Esophagus (tissue), 2 donors: ENCODE measurements around the gene TRMT2A. TPM values are rescaled to one million over a fixed set of nuclear protein-coding genes. Genes with fewer than 3 reads are reported as not detected.

Experiments used
- H3K27ac ChIP-seq, 2 donors: one replicate each; pipeline ENCODE4 v1.5.1; 2013; ENCODE audit warnings: low read depth in 2 of 2, mild to moderate bottlenecking in 2 of 2, inconsistent platforms in 1 of 2, low read length in 1 of 2, moderate library complexity in 1 of 2
- H3K27me3 ChIP-seq, 2 donors: one replicate each; pipeline ENCODE4 v1.6.1; 2013; ENCODE audit warnings: low read length in 2 of 2, control low read depth in 1 of 2, mild to moderate bottlenecking in 1 of 2; ENCODE audit not compliant: insufficient read depth in 2 of 2, control insufficient read depth in 1 of 2
- H3K36me3 ChIP-seq, 2 donors: one replicate each; pipeline ENCODE4 v1.6.1; 2013; ENCODE audit warnings: low read length in 1 of 2; ENCODE audit not compliant: control insufficient read depth in 2 of 2, insufficient read depth in 2 of 2
- H3K4me1 ChIP-seq, 2 donors: one replicate each; pipeline ENCODE4 v1.6.1; 2013; ENCODE audit warnings: low read length in 1 of 2; ENCODE audit not compliant: control insufficient read depth in 2 of 2, insufficient read depth in 2 of 2
- H3K4me3 ChIP-seq, 2 donors: one replicate each; pipeline ENCODE4 v1.5.1; 2013; ENCODE audit warnings: low read length in 2 of 2, mild to moderate bottlenecking in 2 of 2, low read depth in 1 of 2, moderate library complexity in 1 of 2
- H3K9me3 ChIP-seq, 2 donors: one replicate each; pipeline ENCODE4 v1.6.1; 2013; ENCODE audit warnings: mild to moderate bottlenecking in 2 of 2, low read depth in 1 of 2, low read length in 1 of 2, moderate library complexity in 1 of 2; ENCODE audit not compliant: control insufficient read depth in 2 of 2, insufficient read depth in 1 of 2
- WGBS, 2 donors: extraction: QIAGEN DNeasy Blood & Tissue Kit; methylation state at CpG; one replicate each; pipeline ENCODE4 v1.1.7; 2013; 5-methylcytosine and 5-hydroxymethylcytosine counted together
- polyA plus RNA-seq, 2 donors: library from polyadenylated mRNA; stranded (reverse); fragments of 200-250 nt; gene quantifications; one replicate each; pipeline ENCODE4 v1.2.3, GENCODE V29; 2013
- donor health status: healthy with polysubstance abuse.
- donor health status: Bipolar disorder and iron deficiency.

TRMT2A gene
- polyA plus RNA-seq, 2 donors = 41.1 to 77.1 TPM

DNA sequence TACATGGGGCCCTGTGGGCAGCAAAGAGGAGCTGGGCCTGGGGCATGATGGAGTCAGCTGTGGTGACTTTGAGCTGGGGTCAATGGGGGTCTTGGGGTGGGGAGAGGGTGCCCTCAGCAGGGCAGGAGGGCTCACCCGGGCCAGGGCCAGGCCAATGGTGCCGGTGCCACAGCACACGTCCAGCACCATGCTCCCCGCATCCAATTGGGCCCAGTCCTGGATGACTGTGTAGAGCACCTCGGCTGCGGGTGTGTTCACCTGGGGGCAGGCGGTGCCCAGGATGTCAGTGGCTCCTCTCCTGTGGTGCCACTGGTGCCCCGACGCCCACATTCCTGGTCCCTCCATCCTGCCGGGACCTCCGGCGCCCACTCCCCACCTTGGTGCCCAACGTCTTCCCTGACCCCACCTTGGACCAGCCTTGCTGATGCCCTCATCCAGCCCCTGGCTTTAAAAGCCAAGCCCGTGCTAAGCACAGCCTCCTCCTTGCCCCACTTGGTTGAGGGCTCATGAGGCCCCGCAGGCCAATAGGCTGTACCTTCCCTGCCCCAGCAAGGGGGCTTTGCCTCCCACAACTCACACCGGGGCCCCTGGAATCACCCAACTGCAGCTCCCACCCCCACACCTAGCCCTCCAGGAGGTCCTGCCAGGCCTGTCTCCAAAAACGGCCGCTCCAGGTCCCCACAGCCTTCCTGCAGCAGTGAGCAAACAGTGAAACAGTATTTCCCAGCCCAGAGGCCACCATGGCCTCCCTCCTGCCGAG lies 3.3 kb downstream of the TRMT2A start:
- peaks cover 17 to 50% of the 10 kb centered on the region in 2 donors for H3K36me3 ChIP-seq
- no peak overlapping the region for H3K27ac ChIP-seq
- H3K4me1 ChIP-seq = peaks cover 6 to 8% of the 10 kb centered on the region in 2 donors
- no peaks in the 10 kb centered on the region for H3K27me3 ChIP-seq
- H3K9me3 ChIP-seq = no peaks in the 10 kb centered on the region
- 81 to 85% methylated on average over 16 to 19 of the region's 19 CpGs for WGBS, 2 donors
- H3K4me3 ChIP-seq = no peak overlapping the region

DNA sequence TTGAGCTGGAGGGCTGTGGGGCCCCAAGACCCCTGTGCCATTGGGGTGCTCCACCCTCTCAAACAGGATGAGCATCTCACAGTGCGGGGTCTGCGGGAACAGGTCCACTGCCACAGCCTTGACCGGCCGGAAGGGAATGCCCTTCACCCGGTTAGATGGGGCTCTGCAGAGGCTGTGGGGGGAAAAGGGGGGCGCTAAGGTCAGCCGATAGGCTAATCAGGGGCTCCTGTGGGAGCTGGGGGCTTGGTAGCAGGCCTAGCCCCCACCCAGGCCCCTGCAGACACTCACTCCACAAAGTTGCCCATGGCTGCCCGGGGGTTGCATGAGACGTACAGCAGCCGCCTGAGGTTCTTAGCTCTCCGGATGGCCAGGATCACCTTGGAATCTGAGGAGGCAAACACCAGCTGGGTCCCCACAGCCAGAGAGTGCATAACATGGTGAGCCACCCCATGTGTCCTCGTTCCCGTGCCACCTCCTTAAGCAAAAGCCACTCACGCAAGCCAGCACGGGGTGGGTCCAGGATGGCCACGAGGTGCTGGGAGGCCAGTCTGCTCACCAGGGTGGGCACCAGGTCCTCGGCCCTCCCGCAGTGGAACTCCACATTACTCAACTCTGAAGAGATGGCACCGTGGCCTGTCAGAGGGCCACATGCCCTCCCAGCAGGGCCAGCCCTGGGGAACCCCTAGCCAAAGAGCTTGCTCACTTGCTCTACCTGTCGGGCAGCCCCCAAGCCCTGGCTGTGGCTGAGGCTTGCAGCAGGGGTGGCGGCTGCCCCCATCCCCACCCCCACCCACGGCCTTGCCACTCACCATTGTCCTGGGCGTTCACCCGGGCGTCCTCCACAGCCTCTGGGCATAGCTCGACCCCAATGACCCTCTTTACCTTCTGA lies 4.2 kb downstream of the TRMT2A start:
- WGBS, 2 donors = 77 to 78% methylated on average over 26 of the region's 26 CpGs
- H3K27me3 ChIP-seq = no peaks in the 10 kb centered on the region
- no peak overlapping the region for H3K27ac ChIP-seq
- H3K4me1 ChIP-seq = peaks cover 6 to 8% of the 10 kb centered on the region in 2 donors
- H3K4me3 ChIP-seq = no peak overlapping the region
- peaks cover 24 to 58% of the 10 kb centered on the region in 2 donors for H3K36me3 ChIP-seq
- no peaks in the 10 kb centered on the region for H3K9me3 ChIP-seq

DNA sequence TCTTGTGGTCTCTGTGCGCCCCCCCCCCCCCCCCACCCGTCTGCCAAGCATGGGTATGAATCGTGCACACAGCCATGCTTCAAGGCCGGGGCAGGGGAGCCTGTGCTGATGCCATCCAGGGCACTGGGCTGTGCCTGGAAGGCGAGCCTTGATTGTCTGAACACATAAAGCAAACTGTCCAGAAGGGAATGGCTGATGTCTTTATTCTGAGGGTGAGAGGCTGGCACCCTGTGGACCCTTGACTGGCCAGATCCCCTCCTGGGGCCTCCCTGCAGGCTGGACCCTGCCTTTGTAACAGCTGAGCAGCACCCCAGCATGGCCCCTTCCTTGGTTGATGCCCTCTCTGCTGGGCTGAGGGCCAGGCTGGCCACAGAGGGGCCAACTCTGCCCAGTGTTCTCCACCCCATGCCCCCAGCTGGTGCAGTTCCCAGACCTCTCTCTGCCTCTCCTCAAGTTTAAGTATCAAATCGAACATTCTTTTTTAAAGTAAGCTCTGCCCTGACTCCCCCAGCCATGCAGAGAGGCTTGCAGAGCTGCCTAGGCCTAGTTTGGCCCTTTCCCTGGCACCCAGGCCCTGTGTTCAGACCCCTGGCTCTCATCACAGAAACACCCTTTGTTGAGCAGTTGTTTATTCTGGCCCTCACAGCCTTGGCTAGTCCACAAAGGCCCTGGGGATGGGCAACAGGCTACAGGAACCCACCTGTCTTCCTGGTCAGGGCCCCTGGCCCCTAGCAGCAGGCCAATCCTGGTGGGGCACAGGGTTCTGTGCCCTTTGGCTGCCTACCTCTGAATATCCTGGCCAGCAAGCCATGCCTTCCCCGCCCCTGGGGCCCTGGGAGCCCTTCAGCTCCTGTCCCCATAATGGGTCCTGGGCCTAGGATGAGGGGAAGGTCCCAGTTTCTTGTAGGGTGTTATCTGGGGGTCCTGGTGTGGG lies 5.1 kb downstream of the TRMT2A start:
- H3K9me3 ChIP-seq = no peaks in the 10 kb centered on the region
- no peaks in the 10 kb centered on the region for H3K27me3 ChIP-seq
- no peak overlapping the region for H3K27ac ChIP-seq
- 72 to 84% methylated on average over 7 of the region's 7 CpGs for WGBS, 2 donors
- peaks cover 31 to 67% of the 10 kb centered on the region in 2 donors for H3K36me3 ChIP-seq
- peaks cover 6 to 8% of the 10 kb centered on the region in 2 donors for H3K4me1 ChIP-seq
- H3K4me3 ChIP-seq = no peak overlapping the region

DNA sequence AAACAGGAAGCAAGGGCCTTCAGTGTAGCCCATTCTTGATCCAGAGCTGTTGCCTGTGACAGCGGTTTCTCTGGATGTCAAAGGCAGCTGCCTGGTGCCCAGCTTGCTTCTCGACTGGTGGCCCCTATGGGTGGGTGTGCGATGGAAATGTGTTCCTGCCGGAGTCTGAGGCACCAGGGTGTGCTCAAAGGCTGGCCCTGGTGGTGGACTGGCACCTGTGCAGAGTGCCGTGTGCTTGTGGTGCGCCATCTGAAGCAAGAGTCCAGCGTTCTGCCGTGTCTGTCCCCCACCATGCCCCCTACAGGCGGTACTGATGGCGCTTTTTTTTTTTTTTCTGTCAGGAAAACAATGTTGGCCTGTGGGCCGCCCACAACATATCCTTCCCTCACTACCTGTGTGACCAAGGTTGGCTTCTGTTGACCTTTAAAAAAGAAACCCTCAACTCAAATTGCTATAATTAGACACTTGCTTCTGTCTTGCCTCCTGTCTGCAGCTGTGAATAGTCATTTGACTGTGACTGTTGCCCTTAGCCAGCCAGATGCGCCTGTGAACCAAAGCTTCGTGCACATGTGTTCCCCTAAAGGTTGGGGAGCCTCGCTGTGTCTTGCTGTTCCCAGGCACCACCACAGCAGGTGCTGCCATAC lies 5.9 kb downstream of the TRMT2A start:
- 55 to 60% methylated on average over 13 to 14 of the region's 14 CpGs for WGBS, 2 donors
- H3K4me1 ChIP-seq = peaks cover 3 to 4% of the 10 kb centered on the region in 2 donors
- no peak overlapping the region for H3K27ac ChIP-seq
- H3K4me3 ChIP-seq = no peak overlapping the region
- peaks cover 36 to 73% of the 10 kb centered on the region in 2 donors for H3K36me3 ChIP-seq
- no peaks in the 10 kb centered on the region for H3K27me3 ChIP-seq
- H3K9me3 ChIP-seq = no peaks in the 10 kb centered on the region

DNA sequence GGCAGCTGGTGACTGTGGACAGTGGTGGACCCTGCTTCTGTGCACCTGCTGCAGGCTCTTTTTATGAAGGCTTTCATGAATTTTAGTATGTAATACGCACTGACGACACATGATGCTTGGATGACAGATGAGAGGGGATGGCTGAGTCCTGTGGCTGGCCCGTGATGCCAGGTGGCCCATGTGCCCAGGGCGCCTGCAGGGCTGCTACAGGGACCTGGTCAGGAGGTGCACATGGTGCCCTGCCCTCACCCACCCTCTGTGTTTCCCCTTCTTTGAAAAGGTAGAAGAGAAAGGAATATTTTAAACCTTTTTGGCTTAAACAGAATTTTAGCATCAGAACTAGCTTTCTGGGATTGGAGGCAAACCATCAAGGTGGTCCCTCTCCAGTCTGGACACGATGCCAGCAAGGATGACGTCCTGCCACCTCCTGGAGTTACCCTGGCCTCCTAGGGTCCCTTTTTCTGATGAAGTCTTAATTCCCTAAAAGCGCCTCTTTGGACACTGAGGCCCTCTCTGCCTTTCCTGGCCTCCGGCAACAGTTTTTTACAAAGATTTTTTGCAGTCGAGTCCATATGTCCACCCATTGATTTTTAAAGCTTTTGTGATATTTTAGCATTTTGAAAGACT lies 6.6 kb downstream of the TRMT2A start:
- Histone ChIP-seq H3K9me3 (no peaks in the 10 kb centered on the region), H3K4me3 (no peak overlapping the region), H3K27me3 (no peaks in the 10 kb centered on the region), H3K27ac (no peak overlapping the region), H3K4me1 (no peaks in the 10 kb centered on the region), H3K36me3 (peaks cover 36 to 80% of the 10 kb centered on the region in 2 donors)
- 85 to 89% methylated on average over 9 of the region's 9 CpGs for WGBS, 2 donors

DNA sequence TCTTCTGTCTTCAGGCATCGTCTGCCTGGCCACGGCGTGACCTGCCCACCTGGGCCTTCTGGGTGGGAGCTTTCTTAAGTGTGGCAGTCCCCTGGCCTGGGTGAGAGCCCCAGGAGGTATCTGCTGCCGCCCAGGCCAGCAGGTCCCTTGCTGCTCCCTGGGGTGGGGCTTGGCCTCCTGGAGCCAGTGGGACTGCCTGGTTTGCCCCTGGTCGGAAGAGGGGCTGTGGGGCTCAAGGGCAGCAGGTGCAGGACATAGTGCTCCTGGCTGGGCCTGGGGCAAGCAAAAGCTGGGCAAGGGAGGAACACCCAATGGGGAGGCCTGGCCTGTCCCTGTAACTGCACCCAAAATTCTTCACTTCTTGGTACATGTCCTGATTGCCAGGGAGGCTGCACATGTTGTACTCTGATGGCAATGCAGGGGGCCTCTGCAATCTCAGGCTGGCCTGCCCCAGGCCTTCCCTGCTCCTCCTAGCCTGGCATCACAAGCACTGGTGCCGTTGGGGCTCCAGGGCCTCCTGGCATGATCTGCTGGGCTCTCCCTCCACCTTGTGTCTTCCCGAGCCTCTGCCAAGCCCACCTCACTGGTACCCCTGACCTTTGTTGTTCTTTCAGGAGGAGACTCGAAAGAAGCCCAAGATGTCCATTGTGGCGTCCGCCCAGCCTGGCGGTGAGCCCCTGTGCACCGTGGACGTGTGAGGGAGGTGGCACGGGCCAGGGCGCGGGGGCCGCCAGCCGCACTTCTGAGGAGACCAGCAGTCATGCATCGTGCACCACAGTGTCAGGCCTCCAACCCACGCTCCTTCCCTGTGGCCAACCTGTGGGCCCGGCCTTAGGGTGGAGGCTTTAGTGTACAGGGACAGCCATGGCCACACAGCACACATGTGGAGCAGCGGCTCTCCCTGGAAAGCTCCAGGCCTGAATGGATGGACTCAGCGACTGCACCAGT lies 7.3 kb downstream of the TRMT2A start:
- H3K36me3 ChIP-seq = peaks cover 34 to 81% of the 10 kb centered on the region in 2 donors

DNA sequence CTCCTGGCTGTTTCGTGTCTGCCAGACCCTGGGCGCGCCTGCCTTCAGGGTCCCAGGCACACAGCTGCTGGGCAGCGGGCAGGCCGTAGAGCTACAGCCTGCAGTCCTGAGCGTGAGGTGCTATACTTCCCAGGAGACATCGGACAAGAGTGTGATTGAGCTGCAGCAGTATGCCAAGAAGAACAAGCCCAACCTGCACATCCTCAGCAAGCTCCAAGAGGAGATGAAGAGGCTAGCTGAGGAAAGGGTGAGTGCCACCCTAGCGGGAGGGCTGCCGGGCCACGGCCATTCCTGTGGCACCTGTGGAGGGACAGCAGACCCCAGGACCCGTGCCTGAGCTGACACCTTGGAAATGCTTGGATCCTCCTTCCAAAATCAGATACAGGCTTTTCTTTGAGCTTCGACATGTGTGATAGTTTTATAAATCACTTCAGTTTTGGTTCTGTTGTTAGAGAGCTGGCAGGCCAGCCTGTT lies 8.2 kb downstream of the TRMT2A start:
- Histone ChIP-seq H3K36me3 (peaks cover 28 to 79% of the 10 kb centered on the region in 2 donors), H3K9me3 (no peaks in the 10 kb centered on the region), H3K4me1 (no peaks in the 10 kb centered on the region), H3K4me3 (no peak overlapping the region), H3K27ac (no peak overlapping the region), H3K27me3 (no peaks in the 10 kb centered on the region)
- WGBS, 2 donors = 85 to 86% methylated on average over 12 of the region's 12 CpGs

More for the DNA sequence above, 7.3 kb downstream of the TRMT2A start:
- Histone ChIP-seq H3K4me1 (no peaks in the 10 kb centered on the region), H3K4me3 (no peak overlapping the region), H3K9me3 (no peaks in the 10 kb centered on the region), H3K27ac (no peak overlapping the region), H3K27me3 (no peaks in the 10 kb centered on the region)
- 78 to 84% methylated on average over 23 of the region's 23 CpGs for WGBS, 2 donors
